Choroid plexus epithelial cell (primary cell): ENCODE measurements around the gene RMND5A.

ENCODE experiments used
- DNase-seq: peaks from one replicate; pipeline ENCODE4 v3.0.0-alpha.2; 2010; ENCODE audit warnings: low read depth
- H3K4me3 ChIP-seq: 2 replicates; pipeline ENCODE4 v1.5.1; 2011; ENCODE audit warnings: low read depth, mild to moderate bottlenecking, control low read depth, low read length, moderate library complexity
- TF ChIP-seq, protein P1 (sequence below): conservative IDR thresholded peaks from 2 replicates; pipeline ENCODE4 v1.5.1; 2011; ENCODE audit warnings: low read depth, mild to moderate bottlenecking, control low read depth, inconsistent platforms, low read length, moderate library complexity

RMND5A gene

DNA sequence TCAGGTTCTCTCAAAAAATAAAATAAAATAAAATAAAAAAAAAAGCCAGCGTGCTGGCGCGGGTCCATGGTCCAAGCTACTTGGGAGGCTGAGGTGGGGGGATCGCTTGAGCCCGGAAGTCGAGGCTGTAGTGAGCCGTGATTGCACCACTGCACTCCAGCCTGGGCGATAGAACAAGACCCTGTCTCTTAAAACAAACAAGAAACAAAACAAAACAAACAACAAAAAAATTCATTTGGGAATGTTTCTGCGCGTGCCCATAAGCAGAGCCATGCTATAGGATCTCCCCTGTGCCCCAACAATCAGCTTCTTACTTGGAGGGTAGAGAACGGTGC lies 87.0 kb downstream of the RMND5A start:
- TF ChIP-seq, protein P1, sequence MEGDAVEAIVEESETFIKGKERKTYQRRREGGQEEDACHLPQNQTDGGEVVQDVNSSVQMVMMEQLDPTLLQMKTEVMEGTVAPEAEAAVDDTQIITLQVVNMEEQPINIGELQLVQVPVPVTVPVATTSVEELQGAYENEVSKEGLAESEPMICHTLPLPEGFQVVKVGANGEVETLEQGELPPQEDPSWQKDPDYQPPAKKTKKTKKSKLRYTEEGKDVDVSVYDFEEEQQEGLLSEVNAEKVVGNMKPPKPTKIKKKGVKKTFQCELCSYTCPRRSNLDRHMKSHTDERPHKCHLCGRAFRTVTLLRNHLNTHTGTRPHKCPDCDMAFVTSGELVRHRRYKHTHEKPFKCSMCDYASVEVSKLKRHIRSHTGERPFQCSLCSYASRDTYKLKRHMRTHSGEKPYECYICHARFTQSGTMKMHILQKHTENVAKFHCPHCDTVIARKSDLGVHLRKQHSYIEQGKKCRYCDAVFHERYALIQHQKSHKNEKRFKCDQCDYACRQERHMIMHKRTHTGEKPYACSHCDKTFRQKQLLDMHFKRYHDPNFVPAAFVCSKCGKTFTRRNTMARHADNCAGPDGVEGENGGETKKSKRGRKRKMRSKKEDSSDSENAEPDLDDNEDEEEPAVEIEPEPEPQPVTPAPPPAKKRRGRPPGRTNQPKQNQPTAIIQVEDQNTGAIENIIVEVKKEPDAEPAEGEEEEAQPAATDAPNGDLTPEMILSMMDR = no peak
- peak overlapping the region; percentile 52 for H3K4me3 ChIP-seq
- DNase-seq = no peak

DNA sequence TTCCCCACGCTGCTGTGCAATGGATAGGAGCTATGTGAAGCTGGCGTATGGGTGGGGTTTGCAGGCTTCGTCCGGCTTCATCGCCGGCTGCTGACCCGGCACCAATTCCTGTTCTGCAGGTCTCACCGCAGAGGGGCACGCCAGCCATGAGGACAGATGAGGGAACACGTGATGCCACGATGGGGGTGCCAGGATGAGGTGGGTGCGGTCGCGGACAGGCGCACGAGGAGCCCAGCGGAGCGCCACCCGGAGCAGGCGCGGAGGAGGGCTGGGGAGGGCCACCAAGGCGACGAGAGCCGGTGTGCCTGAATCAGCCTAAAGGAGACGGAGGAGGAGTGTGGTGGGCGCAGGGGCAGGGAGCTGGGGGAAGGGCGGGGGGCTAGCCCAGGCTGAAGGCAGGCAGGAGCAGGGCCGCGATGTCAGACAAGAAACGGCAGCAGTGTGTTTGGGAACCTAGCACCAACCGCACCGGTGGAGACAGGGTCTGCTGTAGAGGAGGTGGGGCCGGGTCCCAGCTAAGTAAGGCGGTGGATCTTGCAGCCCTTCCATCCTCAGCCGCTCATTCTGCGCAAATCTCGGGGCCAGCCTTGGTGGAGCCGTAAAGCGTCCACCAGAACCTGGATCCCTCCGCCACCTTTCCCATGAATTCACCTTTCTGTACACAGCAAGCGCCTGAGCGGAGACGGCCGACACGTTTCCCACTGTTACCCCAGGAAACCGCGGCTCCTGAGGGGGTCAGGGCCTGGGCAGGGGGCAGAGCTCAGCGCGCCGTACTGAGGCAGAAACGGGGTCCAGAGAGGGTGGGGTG lies 87.6 kb downstream of the RMND5A start:
- TF ChIP-seq, protein P1 = no peak
- DNase-seq = peak; percentile 21
- peak overlapping the region; percentile 52 for H3K4me3 ChIP-seq

DNA sequence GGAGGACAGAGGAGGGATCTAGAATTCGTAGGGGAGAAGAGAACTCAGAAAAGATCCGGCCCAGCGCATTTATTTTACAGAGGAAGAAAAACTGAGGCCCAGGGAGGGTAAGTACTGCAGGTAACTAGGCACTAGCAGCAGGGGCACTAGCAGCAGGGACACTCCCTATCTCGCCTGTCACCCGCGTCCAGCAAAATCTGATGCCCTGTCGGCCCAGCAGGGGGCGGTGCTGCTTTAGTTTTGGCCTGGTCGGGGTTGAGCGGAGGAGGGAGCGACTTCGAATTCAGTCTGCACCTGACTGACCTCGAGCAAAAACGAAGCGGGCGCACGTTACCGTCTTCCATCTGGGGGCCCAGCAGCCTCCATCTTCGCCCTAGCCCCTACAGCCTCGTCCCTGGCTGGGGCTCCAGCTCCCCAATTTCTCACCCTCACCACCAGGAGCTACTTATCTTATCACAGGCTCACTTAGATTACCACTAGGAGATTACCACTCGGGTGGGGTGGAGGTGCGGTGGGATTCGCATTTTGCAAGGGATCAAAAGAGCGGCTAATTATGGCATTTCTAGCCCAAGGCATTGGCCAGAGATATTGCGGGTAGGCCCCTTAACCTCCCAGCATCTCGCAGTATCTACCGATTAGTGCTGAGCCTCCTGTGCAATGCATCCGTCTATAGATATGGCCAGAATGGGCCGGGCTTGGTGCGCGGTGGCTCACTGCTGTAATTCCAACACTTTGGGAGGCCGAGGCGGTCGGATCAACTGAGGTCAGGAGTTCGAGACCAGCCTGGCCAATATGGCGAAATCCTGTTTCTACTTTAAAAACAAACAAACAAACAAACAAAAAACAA lies 88.4 kb downstream of the RMND5A start:
- TF ChIP-seq, protein P1 = peak; percentile 92
- DNase-seq = peak; percentile 75
- H3K4me3 ChIP-seq = peak overlapping the region; percentile 52

DNA sequence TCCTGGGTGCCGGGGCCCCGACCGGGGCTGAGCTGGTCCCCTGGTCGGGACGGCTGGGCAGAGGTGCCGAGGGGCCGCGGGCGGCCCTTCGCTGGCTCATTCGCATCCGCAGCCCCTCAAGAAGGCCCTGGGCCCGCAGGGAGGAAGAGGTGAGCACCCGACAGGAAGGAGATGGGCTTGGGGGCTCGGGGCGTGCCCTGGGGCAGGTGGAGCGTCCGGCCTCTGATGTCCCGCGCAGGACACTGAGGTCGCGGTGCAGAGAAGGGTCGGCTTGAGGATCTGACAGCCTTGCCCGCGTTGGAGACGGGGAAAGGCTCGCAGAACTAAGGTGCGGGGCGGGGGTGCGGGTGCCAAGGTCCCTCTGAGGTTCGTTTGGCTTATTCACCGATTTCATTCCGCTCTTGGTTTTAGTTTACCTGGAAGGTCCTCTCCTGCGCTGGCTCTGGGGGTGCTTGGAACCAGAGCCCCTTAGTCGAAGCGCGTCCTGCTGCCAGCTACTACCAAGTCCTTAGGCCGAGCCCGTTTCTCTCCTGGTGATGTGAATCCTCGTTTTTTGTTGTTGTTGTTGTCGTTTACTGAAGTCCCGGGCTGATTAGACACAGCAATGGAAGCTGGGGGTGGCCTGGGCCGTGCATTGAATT lies 89.5 kb downstream of the RMND5A start:
- H3K4me3 ChIP-seq = no peak overlapping the region
- TF ChIP-seq, protein P1 = no peak
- DNase-seq = no peak

DNA sequence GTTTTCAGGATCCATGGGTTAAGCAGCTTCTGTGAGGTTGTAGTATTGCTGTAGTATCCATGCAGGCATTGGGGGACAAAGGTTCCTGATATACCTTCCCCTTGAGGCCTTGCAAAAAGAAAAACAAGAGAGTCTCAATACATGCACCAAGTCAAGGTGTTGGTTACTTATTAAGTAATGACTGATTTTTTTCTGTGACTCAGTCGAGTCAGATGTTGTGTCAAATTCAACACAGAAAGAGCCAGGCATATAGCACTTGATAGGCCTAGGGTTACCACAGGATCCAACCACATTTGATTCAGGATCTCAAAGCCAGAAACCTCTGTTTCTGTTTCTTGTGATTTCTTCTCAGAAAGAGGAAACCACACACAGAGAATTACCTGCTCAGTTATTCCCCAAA lies 95.5 kb downstream of the RMND5A start:
- TF ChIP-seq, protein P1 = no peak
- no peak overlapping the region for H3K4me3 ChIP-seq
- no peak for DNase-seq

DNA sequence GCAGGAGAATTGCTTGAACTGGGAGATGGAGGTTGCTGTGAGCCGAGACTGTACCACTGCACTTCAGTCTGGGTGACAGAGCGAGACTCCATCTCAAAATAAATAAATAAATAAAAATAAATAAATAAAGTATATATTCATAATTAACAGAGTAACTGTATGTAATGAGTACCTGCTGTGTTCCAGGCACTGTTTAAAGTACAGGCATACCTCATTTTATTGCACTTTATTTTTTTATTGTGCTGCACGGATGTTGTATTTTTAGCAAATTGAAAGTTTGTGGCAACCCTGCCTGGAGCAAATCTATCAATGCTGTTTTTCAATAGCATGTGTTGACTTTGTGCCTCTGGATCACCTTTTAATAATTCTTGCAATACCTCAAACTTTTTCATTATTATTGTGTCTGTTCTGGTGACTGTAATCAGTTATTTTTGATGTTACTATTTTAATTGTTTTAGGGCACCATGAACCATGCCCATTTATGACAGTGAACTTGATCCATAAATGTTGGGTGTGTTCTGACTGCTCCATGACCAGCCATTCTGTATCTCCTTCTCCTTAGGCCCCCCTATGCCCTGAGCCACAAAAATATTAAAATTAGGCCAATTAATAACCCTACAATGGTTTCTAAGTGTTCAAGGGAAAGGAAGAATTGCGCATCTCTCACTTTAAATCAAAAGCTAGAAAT lies 98.2 kb downstream of the RMND5A start:
- TF ChIP-seq, protein P1 = no peak
- no peak overlapping the region for H3K4me3 ChIP-seq
- DNase-seq = no peak
